Measurements from ENCODE around the gene DHX34.

DNA sequence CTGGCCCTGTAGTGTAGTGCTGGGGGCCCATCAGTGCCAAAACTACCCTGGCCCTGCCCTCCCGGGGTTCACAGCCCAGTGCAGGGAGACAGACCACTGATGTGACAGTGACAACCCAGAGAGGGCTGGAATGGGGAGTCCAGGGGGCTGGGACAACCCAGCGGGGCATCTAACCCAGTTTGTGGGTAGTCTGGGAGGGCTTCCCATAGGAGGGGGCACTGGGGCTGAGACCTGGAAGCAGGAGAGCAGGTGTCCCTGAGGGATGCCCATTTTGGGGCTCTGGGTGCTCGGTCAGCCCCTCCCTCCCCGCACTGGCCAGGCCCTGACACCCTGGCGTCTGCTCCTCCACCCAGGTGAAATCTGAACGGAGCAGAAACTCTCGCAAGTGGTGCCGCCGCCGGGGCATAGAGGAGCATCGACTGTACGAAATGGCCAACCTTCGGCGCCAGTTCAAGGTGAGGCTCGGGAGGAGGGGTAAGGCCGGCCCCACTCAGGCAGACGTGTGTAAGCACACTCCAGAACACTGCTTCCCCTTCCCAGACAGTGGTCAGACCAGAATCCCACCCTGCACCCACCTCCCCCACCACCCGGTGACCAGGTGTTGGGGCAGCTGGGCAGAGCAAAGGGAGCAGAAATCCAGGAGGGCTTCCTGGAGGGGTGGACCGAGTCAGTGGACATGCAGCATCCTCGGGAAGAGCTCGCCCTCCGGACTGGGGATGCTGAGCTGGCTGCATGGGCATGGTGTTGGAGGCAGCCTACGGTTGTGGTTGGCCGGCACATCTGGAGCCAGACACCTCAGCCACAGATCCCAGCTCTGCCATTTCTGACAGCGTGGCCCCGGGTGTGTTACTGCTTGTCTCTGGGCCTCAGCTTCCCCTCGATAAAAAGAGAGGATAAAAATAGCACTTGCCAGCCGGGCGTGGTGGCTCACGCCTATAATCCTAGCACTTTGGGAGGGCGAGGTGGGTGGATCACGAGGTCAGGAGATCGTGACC lies 24.4 kb downstream of the DHX34 start:
- no peak for TF ChIP-seq POLR2A (IDR thresholded peaks at IDR 0.05)
- TF ChIP-seq, protein P1, sequence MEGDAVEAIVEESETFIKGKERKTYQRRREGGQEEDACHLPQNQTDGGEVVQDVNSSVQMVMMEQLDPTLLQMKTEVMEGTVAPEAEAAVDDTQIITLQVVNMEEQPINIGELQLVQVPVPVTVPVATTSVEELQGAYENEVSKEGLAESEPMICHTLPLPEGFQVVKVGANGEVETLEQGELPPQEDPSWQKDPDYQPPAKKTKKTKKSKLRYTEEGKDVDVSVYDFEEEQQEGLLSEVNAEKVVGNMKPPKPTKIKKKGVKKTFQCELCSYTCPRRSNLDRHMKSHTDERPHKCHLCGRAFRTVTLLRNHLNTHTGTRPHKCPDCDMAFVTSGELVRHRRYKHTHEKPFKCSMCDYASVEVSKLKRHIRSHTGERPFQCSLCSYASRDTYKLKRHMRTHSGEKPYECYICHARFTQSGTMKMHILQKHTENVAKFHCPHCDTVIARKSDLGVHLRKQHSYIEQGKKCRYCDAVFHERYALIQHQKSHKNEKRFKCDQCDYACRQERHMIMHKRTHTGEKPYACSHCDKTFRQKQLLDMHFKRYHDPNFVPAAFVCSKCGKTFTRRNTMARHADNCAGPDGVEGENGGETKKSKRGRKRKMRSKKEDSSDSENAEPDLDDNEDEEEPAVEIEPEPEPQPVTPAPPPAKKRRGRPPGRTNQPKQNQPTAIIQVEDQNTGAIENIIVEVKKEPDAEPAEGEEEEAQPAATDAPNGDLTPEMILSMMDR (IDR thresholded peaks at IDR 0.05) = no peak

Measured in ovary (tissue), 3 donors.